ENCODE results near the gene SMC4. TPM values are rescaled to one million over a fixed set of nuclear protein-coding genes. Genes with fewer than 3 reads are reported as not detected.

SMC4 gene
- total and polyA plus RNA-seq, 2 donors: 119 to 129 TPM

DNA sequence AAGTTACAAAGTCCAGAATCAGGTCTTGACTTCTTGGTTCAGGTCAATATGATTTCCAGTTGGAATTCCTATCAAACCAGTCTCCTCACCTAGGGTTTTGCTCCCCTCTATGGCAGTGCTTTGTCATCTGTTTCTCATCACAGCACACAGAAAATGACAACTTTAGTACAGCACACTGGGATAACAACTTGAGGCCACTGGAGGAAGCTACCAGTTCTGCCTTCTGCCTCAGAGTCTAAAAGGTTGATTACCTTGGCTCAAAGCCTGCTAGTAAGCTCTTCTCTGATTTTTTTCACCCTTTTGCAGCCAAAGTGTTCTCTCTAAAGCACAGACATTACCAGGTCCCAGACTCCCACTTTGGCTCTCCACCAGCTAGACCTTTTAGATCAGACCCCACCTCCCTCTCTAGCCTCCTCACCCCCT, 75.0 kb downstream of the SMC4 start:
- no peaks in the 10 kb centered on the region for H3K36me3 ChIP-seq (ENCODE audit: control insufficient read depth in 2 of 2, insufficient read depth in 2 of 2, low read length in 1 of 2)
- no peak overlapping the region for H3K4me3 ChIP-seq (ENCODE audit: low read length in 2 of 2)
- no peaks in the 10 kb centered on the region for H3K4me1 ChIP-seq (ENCODE audit: control insufficient read depth in 2 of 2, insufficient read depth in 2 of 2, low read length in 2 of 2)
- DNase-seq (ENCODE audit: low read depth in 6 of 9, low spot score in 9 of 9): no peak
- no peaks in the 10 kb centered on the region for H3K27me3 ChIP-seq (ENCODE audit: control insufficient read depth in 2 of 2, insufficient read depth in 1 of 2, low read length in 1 of 2)
- H3K27ac ChIP-seq (ENCODE audit: low read depth in 1 of 2, low read length in 1 of 2): no peak overlapping the region
- peaks cover 0 to 9% of the 10 kb centered on the region in 2 donors for H3K9me3 ChIP-seq (ENCODE audit: control insufficient read depth in 2 of 2, insufficient read depth in 1 of 2, low read length in 1 of 2)

DNA sequence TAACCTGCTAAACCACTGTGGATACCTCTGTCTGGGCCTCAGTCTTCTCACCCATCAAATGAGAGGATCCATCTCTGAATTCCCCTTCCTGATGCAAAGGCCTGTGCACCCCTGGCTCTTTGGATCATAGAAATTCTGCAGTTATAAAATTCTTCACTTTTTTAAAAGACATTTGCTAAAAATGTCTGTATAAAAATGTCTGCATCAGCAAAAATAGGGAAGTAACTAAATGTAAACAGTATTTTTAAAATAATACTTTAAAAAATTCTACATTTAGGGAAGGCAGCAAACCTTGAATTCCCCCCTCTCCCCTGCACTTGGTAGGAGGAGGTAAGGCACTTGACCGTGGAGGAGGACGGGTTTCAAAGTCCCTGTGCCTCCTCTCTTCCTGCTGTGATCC, 75.7 kb downstream of the SMC4 start:
- no peak for DNase-seq (ENCODE audit: low read depth in 6 of 9, low spot score in 9 of 9)
- no peaks in the 10 kb centered on the region for H3K36me3 ChIP-seq (ENCODE audit: control insufficient read depth in 2 of 2, insufficient read depth in 2 of 2, low read length in 1 of 2)
- WGBS: 77% methylated on average over 2 of the region's 2 CpGs
- H3K4me3 ChIP-seq (ENCODE audit: low read length in 2 of 2): no peak overlapping the region
- H3K9me3 ChIP-seq (ENCODE audit: control insufficient read depth in 2 of 2, insufficient read depth in 1 of 2, low read length in 1 of 2): peaks cover 0 to 8% of the 10 kb centered on the region in 2 donors
- no peaks in the 10 kb centered on the region for H3K4me1 ChIP-seq (ENCODE audit: control insufficient read depth in 2 of 2, insufficient read depth in 2 of 2, low read length in 2 of 2)
- H3K27ac ChIP-seq (ENCODE audit: low read depth in 1 of 2, low read length in 1 of 2): no peak overlapping the region
- H3K27me3 ChIP-seq (ENCODE audit: control insufficient read depth in 2 of 2, insufficient read depth in 1 of 2, low read length in 1 of 2): no peaks in the 10 kb centered on the region

DNA sequence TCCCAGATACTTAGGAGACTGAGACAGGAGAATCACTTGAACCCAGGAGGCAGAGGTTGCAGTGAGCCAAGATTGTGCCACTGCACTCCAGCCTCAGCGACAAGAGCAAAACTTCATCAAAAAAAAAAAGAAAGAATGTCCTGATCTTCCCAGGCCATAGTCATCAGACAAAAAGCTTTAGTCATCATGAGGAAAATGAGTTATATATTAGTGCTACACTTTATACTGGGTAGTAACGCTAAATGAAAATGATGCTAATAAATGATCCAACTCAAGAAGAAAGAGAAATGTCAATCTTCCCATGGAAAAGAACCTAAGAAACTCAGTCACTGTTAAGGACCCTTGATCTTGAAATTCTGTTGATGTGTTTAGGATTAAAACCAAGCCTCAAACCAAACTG, 76.4 kb downstream of the SMC4 start:
- Histone ChIP-seq H3K36me3 (ENCODE audit: control insufficient read depth in 2 of 2, insufficient read depth in 2 of 2, low read length in 1 of 2) (no peaks in the 10 kb centered on the region), H3K4me3 (ENCODE audit: low read length in 2 of 2) (no peak overlapping the region), H3K27me3 (ENCODE audit: control insufficient read depth in 2 of 2, insufficient read depth in 1 of 2, low read length in 1 of 2) (no peaks in the 10 kb centered on the region), H3K9me3 (ENCODE audit: control insufficient read depth in 2 of 2, insufficient read depth in 1 of 2, low read length in 1 of 2) (peaks cover 0 to under 1% of the 10 kb centered on the region in 2 donors), H3K4me1 (ENCODE audit: control insufficient read depth in 2 of 2, insufficient read depth in 2 of 2, low read length in 2 of 2) (no peaks in the 10 kb centered on the region), H3K27ac (ENCODE audit: low read depth in 1 of 2, low read length in 1 of 2) (no peak overlapping the region)
- DNase-seq (ENCODE audit: low read depth in 6 of 9, low spot score in 9 of 9): no peak
- WGBS: 98% methylated on average over 2 of the region's 2 CpGs

DNA sequence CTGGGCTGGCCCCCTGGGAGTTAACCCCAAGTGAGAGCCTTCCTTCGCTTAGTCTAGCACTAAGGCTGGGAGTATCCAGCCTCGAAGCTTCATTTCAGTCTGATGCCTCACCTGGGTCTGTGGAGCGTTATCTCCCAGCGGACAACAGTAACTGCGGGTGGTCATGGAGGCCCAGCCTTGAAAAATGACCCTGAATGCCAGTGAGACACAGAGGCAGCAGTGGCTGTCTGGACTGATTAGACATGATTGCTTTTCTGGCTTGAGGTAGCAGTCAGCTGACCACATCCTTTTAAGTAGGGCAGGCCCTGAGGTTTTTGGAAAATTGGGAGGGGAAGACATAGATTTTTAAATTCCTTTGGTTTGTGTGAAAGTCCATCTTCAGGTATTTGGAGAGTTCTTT, 78.3 kb downstream of the SMC4 start:
- Histone ChIP-seq H3K9me3 (ENCODE audit: control insufficient read depth in 2 of 2, insufficient read depth in 1 of 2, low read length in 1 of 2) (no peaks in the 10 kb centered on the region), H3K36me3 (ENCODE audit: control insufficient read depth in 2 of 2, insufficient read depth in 2 of 2, low read length in 1 of 2) (no peaks in the 10 kb centered on the region), H3K4me3 (ENCODE audit: low read length in 2 of 2) (no peak overlapping the region), H3K27ac (ENCODE audit: low read depth in 1 of 2, low read length in 1 of 2) (no peak overlapping the region), H3K27me3 (ENCODE audit: control insufficient read depth in 2 of 2, insufficient read depth in 1 of 2, low read length in 1 of 2) (no peaks in the 10 kb centered on the region), H3K4me1 (ENCODE audit: control insufficient read depth in 2 of 2, insufficient read depth in 2 of 2, low read length in 2 of 2) (no peaks in the 10 kb centered on the region)
- WGBS: 95% methylated on average over 5 of the region's 5 CpGs
- no peak for DNase-seq (ENCODE audit: low read depth in 6 of 9, low spot score in 9 of 9)

DNA sequence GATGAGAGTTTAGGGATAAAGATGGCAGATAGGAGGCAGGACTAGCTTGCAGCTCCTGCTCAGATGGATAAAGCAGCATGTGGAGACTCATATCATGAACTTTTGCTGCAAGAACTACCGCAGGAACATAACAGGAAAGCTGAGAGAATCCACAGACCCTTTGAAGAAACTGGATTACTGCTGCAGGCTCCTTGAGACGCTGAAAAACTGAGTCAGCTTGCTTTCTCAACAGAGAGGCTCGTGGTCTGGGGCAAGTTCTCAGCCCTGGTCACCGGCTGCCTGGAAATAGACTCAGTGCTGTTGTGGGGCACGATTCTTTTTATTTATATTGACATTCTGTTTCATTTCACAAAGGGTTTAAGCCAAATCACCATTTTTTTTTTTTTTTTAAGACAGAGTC, 78.9 kb downstream of the SMC4 start:
- Histone ChIP-seq H3K36me3 (ENCODE audit: control insufficient read depth in 2 of 2, insufficient read depth in 2 of 2, low read length in 1 of 2) (no peaks in the 10 kb centered on the region), H3K27ac (ENCODE audit: low read depth in 1 of 2, low read length in 1 of 2) (no peak overlapping the region), H3K4me3 (ENCODE audit: low read length in 2 of 2) (no peak overlapping the region), H3K4me1 (ENCODE audit: control insufficient read depth in 2 of 2, insufficient read depth in 2 of 2, low read length in 2 of 2) (no peaks in the 10 kb centered on the region), H3K9me3 (ENCODE audit: control insufficient read depth in 2 of 2, insufficient read depth in 1 of 2, low read length in 1 of 2) (no peaks in the 10 kb centered on the region), H3K27me3 (ENCODE audit: control insufficient read depth in 2 of 2, insufficient read depth in 1 of 2, low read length in 1 of 2) (no peaks in the 10 kb centered on the region)
- WGBS: 97% methylated on average over 5 of the region's 5 CpGs
- DNase-seq (ENCODE audit: low read depth in 6 of 9, low spot score in 9 of 9): no peak

DNA sequence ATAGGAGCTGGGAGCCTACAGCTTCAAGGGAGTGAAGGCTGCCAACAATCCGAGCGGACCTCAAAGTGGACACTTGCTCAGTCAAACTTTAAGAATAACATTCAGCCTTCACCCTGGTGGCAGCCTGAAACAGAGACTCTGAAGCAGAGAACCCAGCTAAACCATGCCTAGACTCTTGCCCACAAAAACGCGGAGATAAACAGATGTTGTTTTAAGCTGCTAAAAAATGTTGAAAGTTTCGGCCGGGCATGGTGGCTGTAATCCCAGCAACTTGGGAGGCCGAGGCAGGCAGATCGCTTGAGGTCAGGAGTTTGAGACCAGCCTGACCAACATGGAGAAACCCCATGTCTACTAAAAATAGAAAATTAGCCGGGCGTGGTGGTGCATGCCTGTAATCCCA, 79.9 kb downstream of the SMC4 start:
- Histone ChIP-seq H3K4me1 (ENCODE audit: control insufficient read depth in 2 of 2, insufficient read depth in 2 of 2, low read length in 2 of 2) (no peaks in the 10 kb centered on the region), H3K27me3 (ENCODE audit: control insufficient read depth in 2 of 2, insufficient read depth in 1 of 2, low read length in 1 of 2) (no peaks in the 10 kb centered on the region), H3K9me3 (ENCODE audit: control insufficient read depth in 2 of 2, insufficient read depth in 1 of 2, low read length in 1 of 2) (no peaks in the 10 kb centered on the region), H3K36me3 (ENCODE audit: control insufficient read depth in 2 of 2, insufficient read depth in 2 of 2, low read length in 1 of 2) (no peaks in the 10 kb centered on the region), H3K4me3 (ENCODE audit: low read length in 2 of 2) (no peak overlapping the region), H3K27ac (ENCODE audit: low read depth in 1 of 2, low read length in 1 of 2) (no peak overlapping the region)
- no peak for DNase-seq (ENCODE audit: low read depth in 6 of 9, low spot score in 9 of 9)
- WGBS: 95% methylated on average over 10 of the region's 10 CpGs

DNA sequence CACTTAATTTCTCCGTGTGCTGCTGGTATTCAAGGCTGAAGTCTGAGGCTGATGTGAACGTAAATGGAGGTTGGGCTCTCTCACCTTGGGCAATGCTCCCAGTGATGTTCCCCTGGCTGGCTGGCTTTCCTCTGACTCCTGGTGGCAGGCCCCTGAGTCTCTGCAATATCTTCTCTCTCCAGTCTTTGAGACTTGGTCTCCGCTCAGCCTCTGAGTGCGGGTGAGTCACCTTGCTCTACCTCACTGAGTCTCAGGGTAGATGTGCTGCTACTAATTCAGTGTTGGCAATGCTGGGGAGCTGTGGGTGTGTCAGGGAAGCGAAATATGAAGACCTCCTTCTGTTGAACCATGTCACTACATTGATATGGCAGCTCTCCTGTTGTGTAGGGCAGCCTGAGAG, 81.5 kb downstream of the SMC4 start:
- Histone ChIP-seq H3K27me3 (ENCODE audit: control insufficient read depth in 2 of 2, insufficient read depth in 1 of 2, low read length in 1 of 2) (no peaks in the 10 kb centered on the region), H3K4me1 (ENCODE audit: control insufficient read depth in 2 of 2, insufficient read depth in 2 of 2, low read length in 2 of 2) (no peaks in the 10 kb centered on the region), H3K9me3 (ENCODE audit: control insufficient read depth in 2 of 2, insufficient read depth in 1 of 2, low read length in 1 of 2) (no peaks in the 10 kb centered on the region), H3K4me3 (ENCODE audit: low read length in 2 of 2) (no peak overlapping the region), H3K36me3 (ENCODE audit: control insufficient read depth in 2 of 2, insufficient read depth in 2 of 2, low read length in 1 of 2) (no peaks in the 10 kb centered on the region), H3K27ac (ENCODE audit: low read depth in 1 of 2, low read length in 1 of 2) (no peak overlapping the region)
- DNase-seq (ENCODE audit: low read depth in 6 of 9, low spot score in 9 of 9): no peak
- WGBS: 95% methylated on average over 5 of the region's 5 CpGs

DNA sequence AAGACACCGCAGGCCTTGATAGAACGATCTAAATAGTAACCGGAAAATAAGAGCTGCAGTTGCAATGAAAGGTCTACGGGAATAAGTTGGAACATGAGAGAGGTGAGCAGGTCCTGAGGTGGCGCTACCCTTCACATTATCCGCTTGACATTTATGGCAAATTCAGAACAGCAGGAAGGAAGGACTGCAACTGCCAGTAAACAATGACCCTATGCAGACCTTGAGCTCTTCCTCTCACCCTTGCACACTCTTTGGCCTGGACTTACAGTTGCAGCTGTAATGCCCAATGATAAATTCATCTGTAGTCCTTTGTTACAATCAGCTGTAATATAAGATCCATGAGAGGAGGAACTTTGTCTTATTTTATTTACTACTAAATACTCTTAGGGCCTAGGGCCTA, 82.4 kb downstream of the SMC4 start:
- Histone ChIP-seq H3K9me3 (ENCODE audit: control insufficient read depth in 2 of 2, insufficient read depth in 1 of 2, low read length in 1 of 2) (no peaks in the 10 kb centered on the region), H3K4me3 (ENCODE audit: low read length in 2 of 2) (no peak overlapping the region), H3K36me3 (ENCODE audit: control insufficient read depth in 2 of 2, insufficient read depth in 2 of 2, low read length in 1 of 2) (no peaks in the 10 kb centered on the region), H3K27me3 (ENCODE audit: control insufficient read depth in 2 of 2, insufficient read depth in 1 of 2, low read length in 1 of 2) (no peaks in the 10 kb centered on the region), H3K4me1 (ENCODE audit: control insufficient read depth in 2 of 2, insufficient read depth in 2 of 2, low read length in 2 of 2) (no peaks in the 10 kb centered on the region), H3K27ac (ENCODE audit: low read depth in 1 of 2, low read length in 1 of 2) (no peak overlapping the region)
- 97% methylated on average over 6 of the region's 6 CpGs for WGBS
- no peak for DNase-seq (ENCODE audit: low read depth in 6 of 9, low spot score in 9 of 9)

DNA sequence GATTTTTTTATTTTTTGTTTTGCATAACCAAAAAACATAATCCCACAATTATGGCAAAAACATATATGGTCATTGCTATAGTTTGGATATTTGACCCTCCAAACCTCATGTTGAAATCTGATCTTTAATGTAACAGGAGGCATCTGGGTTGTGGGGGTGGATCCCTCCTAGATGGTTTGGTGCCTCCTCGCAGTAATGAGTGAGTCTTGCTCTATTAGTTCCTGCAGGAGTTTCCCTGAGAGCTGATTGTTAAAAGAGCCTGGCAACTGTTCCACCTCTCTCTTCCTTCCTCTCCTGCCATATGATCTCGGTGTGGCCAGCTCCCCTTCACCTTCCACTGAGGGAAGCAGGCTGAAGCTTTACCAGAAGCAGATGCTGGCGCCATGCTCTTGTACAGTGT, 83.3 kb downstream of the SMC4 start:
- Histone ChIP-seq H3K36me3 (ENCODE audit: control insufficient read depth in 2 of 2, insufficient read depth in 2 of 2, low read length in 1 of 2) (no peaks in the 10 kb centered on the region), H3K4me1 (ENCODE audit: control insufficient read depth in 2 of 2, insufficient read depth in 2 of 2, low read length in 2 of 2) (no peaks in the 10 kb centered on the region), H3K27ac (ENCODE audit: low read depth in 1 of 2, low read length in 1 of 2) (no peak overlapping the region), H3K4me3 (ENCODE audit: low read length in 2 of 2) (no peak overlapping the region), H3K9me3 (ENCODE audit: control insufficient read depth in 2 of 2, insufficient read depth in 1 of 2, low read length in 1 of 2) (no peaks in the 10 kb centered on the region), H3K27me3 (ENCODE audit: control insufficient read depth in 2 of 2, insufficient read depth in 1 of 2, low read length in 1 of 2) (no peaks in the 10 kb centered on the region)
- DNase-seq (ENCODE audit: low read depth in 6 of 9, low spot score in 9 of 9): no peak
- WGBS: 92% methylated on average over 3 of the region's 3 CpGs
